Colonic mucosa (tissue), 4 donors: ENCODE results near the gene CIAO1. TPM values are rescaled to one million over a fixed set of nuclear protein-coding genes. Genes with fewer than 3 reads are reported as not detected.

ENCODE experiments used
- DNase-seq: peaks from one replicate; pipeline ENCODE4 v3.0.0-alpha.2; 2020
- H3K27ac ChIP-seq: fragments of 200-600 bp; one replicate; pipeline ENCODE4 v1.8.0; 2021
- H3K27me3 ChIP-seq: fragments of 200-600 bp; one replicate; pipeline ENCODE4 v1.8.0; 2021
- H3K36me3 ChIP-seq: fragments of 200-600 bp; one replicate; pipeline ENCODE4 v1.8.0; 2021
- H3K4me1 ChIP-seq: fragments of 200-600 bp; one replicate; pipeline ENCODE4 v1.8.0; 2021; ENCODE audit warnings: mild to moderate bottlenecking
- H3K4me3 ChIP-seq: fragments of 200-600 bp; one replicate; pipeline ENCODE4 v1.8.0; 2021
- H3K9ac ChIP-seq, 2 donors: one replicate each; pipeline ENCODE4 v1.7.0; 2013; ENCODE audit warnings: control low read depth in 2 of 2, low read depth in 2 of 2, low read length in 2 of 2
- H3K9me3 ChIP-seq: fragments of 200-600 bp; one replicate; pipeline ENCODE4 v1.8.0; 2021
- intact Hi-C: fragments of 100-400 bp; cut with DNase I; formaldehyde crosslinking; loops from one replicate; pipeline ENCODE4 v1.14.1; 2022
- total RNA-seq, 2 donors: library from RNA; stranded (reverse); fragmentation: NEBNext Ultra II Directional in 1 of 2; extraction: Animal tissue kit (Norgen Biotek cat#: 25700) in 1 of 2; gene quantifications; one replicate each; pipeline ENCODE4 v1.2.1, GENCODE V29; 2021
- TF ChIP-seq, protein P1 (sequence below): fragments of 200-600 bp; IDR thresholded peaks from one replicate; pipeline ENCODE4 v1.8.0; 2022; ENCODE audit warnings: antibody characterized with exemption, mild to moderate bottlenecking
- donor health status: healthy.
- donor health status: DM: no; HTN: no; CAD: no.
- donor health status: DM: no; HTN: no; CAD: no.

Gene CIAO1
- total RNA-seq, 2 donors from 2014 or later = 56.0 to 75.5 TPM

DNA sequence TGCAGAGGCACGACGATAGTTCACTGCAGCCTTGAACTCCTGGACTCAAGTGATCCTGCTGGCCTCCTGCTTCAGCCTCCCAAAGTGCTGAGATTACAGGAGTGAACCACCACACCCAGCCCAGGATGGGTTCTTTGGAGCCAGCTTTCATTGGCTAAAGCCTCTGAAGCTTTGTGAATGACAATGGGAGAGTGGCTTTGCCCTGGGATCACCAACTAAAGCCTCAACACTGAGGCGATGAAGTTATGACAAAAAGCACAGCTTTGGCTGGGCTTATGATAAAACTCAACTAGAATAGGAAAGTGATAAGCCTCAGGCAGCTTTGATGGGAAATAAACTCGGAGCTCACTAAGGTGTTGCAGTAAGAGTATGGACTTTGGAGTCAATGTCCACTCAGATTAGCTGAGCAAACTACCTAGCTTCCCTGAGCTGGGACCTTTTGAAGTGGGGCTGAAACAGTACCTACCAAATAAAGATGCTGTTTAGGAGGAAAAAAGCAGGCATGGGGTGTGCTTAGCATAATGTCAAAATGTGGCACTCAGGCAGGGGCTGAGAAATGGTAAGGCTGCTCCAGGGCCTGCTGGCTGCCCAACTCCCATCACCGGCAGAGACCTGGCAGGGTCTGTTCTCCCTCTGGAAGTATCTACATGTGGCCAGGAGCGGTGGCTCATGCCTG lies 4.6 kb upstream of the CIAO1 start:
- Histone ChIP-seq H3K9me3 (no peaks in the 10 kb centered on the region), H3K9ac (peak overlapping the region; percentile 54 to 76), H3K36me3 (no peaks in the 10 kb centered on the region), H3K27me3 (no peaks in the 10 kb centered on the region), H3K4me3 (no peak overlapping the region), H3K4me1 (peaks cover 52% of the 10 kb centered on the region), H3K27ac (peak overlapping the region; percentile 82)
- intact Hi-C loops = loop anchor here (5.0 to 10.0 kb wide), 2 partner anchors 114 to 247 kb away; partner anchors contain the start of gene DUSP2
- TF ChIP-seq, protein P1, sequence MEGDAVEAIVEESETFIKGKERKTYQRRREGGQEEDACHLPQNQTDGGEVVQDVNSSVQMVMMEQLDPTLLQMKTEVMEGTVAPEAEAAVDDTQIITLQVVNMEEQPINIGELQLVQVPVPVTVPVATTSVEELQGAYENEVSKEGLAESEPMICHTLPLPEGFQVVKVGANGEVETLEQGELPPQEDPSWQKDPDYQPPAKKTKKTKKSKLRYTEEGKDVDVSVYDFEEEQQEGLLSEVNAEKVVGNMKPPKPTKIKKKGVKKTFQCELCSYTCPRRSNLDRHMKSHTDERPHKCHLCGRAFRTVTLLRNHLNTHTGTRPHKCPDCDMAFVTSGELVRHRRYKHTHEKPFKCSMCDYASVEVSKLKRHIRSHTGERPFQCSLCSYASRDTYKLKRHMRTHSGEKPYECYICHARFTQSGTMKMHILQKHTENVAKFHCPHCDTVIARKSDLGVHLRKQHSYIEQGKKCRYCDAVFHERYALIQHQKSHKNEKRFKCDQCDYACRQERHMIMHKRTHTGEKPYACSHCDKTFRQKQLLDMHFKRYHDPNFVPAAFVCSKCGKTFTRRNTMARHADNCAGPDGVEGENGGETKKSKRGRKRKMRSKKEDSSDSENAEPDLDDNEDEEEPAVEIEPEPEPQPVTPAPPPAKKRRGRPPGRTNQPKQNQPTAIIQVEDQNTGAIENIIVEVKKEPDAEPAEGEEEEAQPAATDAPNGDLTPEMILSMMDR = no peak
- no peak for DNase-seq

DNA sequence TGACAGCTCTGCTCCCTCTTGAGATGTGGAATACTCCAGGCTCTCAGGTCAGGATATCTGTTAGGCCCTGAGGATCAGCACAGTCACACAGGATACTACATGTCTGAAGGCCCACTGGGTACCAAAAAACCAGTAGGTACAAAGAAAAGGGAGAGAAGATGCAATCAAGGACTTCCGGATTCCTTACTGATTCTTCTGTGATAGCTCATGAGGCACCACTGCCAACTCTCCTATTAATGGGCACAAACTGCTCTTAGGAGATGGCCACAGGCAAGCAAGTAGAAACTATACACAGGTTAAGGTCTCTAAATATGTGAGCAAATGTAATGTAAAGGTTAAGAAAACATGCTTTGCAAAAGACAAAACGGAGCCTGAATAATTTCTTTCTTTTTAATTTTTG lies 3.7 kb upstream of the CIAO1 start:
- TF ChIP-seq, protein P1 = no peak
- H3K9ac ChIP-seq = no peak overlapping the region
- peaks cover 58% of the 10 kb centered on the region for H3K4me1 ChIP-seq
- no peak overlapping the region for H3K4me3 ChIP-seq
- H3K27me3 ChIP-seq = no peaks in the 10 kb centered on the region
- intact Hi-C loops = loop anchor here (5.0 to 10.0 kb wide), 2 partner anchors 115 to 248 kb away; partner anchors contain the start of gene DUSP2
- DNase-seq = no peak
- peak overlapping the region; percentile 82 for H3K27ac ChIP-seq
- H3K36me3 ChIP-seq = no peaks in the 10 kb centered on the region
- H3K9me3 ChIP-seq = no peaks in the 10 kb centered on the region

DNA sequence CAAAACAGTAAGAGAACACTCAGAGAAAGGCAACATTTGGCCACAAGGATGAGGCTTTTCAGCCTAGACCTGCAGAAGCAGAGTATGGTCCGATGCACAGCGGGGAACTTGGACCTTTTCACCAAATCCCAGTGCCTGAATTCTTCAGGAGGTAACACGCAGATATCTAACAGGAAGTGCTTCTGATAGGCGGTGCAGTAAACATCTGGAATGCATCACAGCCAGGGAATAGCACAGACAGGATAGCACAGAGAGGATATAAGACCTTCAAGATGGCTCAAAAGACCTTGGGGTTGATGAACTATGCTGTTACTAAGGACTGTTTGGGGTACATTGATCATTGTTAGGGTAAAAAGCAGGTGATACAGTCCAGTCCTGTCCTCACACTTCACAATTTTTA lies 1.9 kb upstream of the CIAO1 start:
- TF ChIP-seq, protein P1 = no peak
- Histone ChIP-seq H3K9ac (peak overlapping the region; percentile 24 to 85), H3K9me3 (no peaks in the 10 kb centered on the region), H3K36me3 (peaks cover 10% of the 10 kb centered on the region), H3K4me1 (peaks cover 57% of the 10 kb centered on the region), H3K4me3 (peak overlapping the region; percentile 93), H3K27me3 (no peaks in the 10 kb centered on the region), H3K27ac (no peak overlapping the region)
- intact Hi-C loops = loop anchor here (5.0 to 10.0 kb wide), 2 partner anchors 117 to 249 kb away; partner anchors contain the start of gene DUSP2
- DNase-seq = no peak

DNA sequence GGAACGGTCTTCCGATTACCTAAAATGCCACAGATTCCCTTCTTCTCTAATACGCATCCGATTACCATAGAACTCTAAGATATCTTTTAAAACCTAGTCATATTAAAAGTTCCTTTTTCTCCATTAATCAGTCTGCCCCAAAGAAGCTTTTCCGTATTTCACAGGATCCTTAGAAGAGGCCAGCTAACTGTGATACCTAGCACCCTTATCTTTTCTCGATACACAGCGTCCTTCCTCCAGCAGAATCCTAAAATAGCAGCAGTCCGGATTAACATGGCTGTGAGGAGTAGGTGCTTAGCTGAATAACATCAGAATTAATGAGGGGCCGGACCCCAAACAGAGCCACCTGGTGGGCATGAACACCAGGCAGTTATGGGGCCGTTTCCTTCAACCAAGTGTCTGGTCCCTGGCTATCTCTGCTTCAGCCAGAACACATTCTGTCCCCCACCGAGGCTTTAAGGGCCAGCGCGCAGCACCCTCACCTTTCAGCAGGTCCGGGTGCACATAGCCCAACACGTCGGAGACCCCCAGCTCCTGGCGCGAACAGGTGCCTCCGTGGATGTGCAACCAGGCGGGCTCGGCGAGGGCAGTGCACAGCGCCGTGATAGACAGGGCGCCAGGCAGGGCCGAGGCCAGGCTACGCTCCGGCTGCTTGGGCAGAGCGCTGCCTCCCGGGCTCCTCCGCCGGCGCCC lies 1.2 kb upstream of the CIAO1 start:
- TF ChIP-seq, protein P1 = no peak
- peak; percentile 32 for DNase-seq
- intact Hi-C loops = loop anchor here (5.0 to 10.0 kb wide), 3 partner anchors 37 to 250 kb away; partner anchors contain the start of gene DUSP2
- no peaks in the 10 kb centered on the region for H3K27me3 ChIP-seq
- H3K36me3 ChIP-seq = peaks cover 10% of the 10 kb centered on the region
- H3K9ac ChIP-seq = peak overlapping the region; percentile 85 to 93
- peak overlapping the region; percentile 76 for H3K27ac ChIP-seq
- peak overlapping the region; percentile 93 for H3K4me3 ChIP-seq
- no peaks in the 10 kb centered on the region for H3K9me3 ChIP-seq
- peaks cover 50% of the 10 kb centered on the region for H3K4me1 ChIP-seq

DNA sequence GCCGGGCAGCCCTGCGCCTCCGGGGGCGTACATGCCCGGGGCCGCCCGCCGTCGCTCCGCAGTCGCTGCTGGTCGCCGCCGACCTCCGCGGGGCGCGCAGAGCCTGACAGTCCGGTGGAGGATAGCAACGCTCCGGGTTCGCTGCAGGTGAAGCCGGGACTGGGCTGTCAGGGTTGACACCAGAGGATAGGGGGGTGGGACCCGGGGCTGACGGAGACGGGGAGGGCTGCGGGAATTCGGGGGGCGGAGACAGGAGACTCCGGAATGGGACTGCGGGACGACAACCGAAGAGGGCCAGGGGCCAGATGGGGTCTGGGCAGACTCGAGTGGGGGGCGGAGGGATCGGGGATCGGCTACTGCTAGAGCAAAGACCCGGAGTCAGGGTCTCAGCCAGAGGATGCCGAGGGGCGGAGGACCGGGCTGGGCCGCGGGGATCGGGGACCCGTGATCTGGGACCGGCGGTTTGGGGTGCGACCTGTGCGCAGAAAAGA lies 631 bp upstream of the CIAO1 start:
- Histone ChIP-seq H3K36me3 (peaks cover 10% of the 10 kb centered on the region), H3K9ac (peak overlapping the region; percentile 85 to 93)
- TF ChIP-seq, protein P1 = no peak

More for the DNA sequence above, 631 bp upstream of the CIAO1 start:
- intact Hi-C loops = loop anchor here (5.0 to 10.0 kb wide), 2 partner anchors 37 to 251 kb away; no protein-coding TSS in a partner anchor
- peaks cover 44% of the 10 kb centered on the region for H3K4me1 ChIP-seq
- H3K27me3 ChIP-seq = no peaks in the 10 kb centered on the region
- peak overlapping the region; percentile 76 for H3K27ac ChIP-seq
- peak overlapping the region; percentile 93 for H3K4me3 ChIP-seq
- DNase-seq = peak; percentile 67
- no peaks in the 10 kb centered on the region for H3K9me3 ChIP-seq
